GM23248 (cell line): ENCODE results near the gene PLSCR3. TPM values are rescaled to one million over a fixed set of nuclear protein-coding genes. Genes with fewer than 3 reads are reported as not detected.

Experiments used
- DNase-seq: peaks from one replicate; pipeline ENCODE4 v3.0.0-alpha.2; 2015
- H2AFZ ChIP-seq: fragments of 200-600 bp; sonication (generic); 2 replicates; pipeline ENCODE4 v1.6.1; 2016; ENCODE audit warnings: antibody characterized with exemption
- H3F3A ChIP-seq: fragments of 200-600 bp; sonication (generic); 2 replicates; pipeline ENCODE4 v1.6.1; 2016; ENCODE audit warnings: mild to moderate bottlenecking, antibody characterized with exemption, mixed run types; ENCODE audit not compliant: insufficient read depth
- H3K27ac ChIP-seq: fragments of 200-600 bp; sonication (generic); 2 replicates; pipeline ENCODE4 v1.5.1; 2016; ENCODE audit warnings: mild to moderate bottlenecking
- H3K27me3 ChIP-seq: fragments of 200-600 bp; sonication (generic); replicated peaks from 2 replicates; pipeline ENCODE4 v1.6.1; 2016; ENCODE audit warnings: mild to moderate bottlenecking; ENCODE audit not compliant: insufficient read depth
- H3K36me3 ChIP-seq: fragments of 200-600 bp; sonication (generic); 2 replicates; pipeline ENCODE4 v1.6.1; 2016; ENCODE audit warnings: low read depth, mild to moderate bottlenecking
- H3K4me1 ChIP-seq: fragments of 200-600 bp; sonication (generic); 2 replicates; pipeline ENCODE4 v1.6.1; 2016; ENCODE audit warnings: mild to moderate bottlenecking; ENCODE audit not compliant: insufficient read depth
- H3K4me2 ChIP-seq: fragments of 200-600 bp; sonication (generic); one replicate; pipeline ENCODE4 v1.6.1; 2016; ENCODE audit warnings: mild to moderate bottlenecking; ENCODE audit not compliant: unreplicated experiment
- H3K4me3 ChIP-seq: fragments of 200-600 bp; sonication (generic); 2 replicates; pipeline ENCODE4 v1.5.1; 2016; ENCODE audit warnings: mild to moderate bottlenecking
- H3K79me2 ChIP-seq: fragments of 200-600 bp; sonication (generic); 2 replicates; pipeline ENCODE4 v1.6.1; 2016; ENCODE audit warnings: mild to moderate bottlenecking; ENCODE audit not compliant: insufficient read depth
- H3K9ac ChIP-seq: fragments of 200-600 bp; sonication (generic); 2 replicates; pipeline ENCODE4 v1.6.1; 2016; ENCODE audit warnings: mild to moderate bottlenecking
- H3K9me2 ChIP-seq: fragments of 200-600 bp; sonication (generic); 2 replicates; pipeline ENCODE4 v1.6.1; 2016; ENCODE audit warnings: mixed run types, mild to moderate bottlenecking, moderate library complexity; ENCODE audit not compliant: insufficient read depth
- H3K9me3 ChIP-seq: fragments of 200-600 bp; sonication (generic); one replicate; pipeline ENCODE4 v1.6.1; 2017; ENCODE audit warnings: low read depth
- H4K20me1 ChIP-seq: fragments of 200-600 bp; sonication (generic); 2 replicates; pipeline ENCODE4 v1.6.0; 2016; ENCODE audit not compliant: insufficient read depth
- EZH2 ChIP-seq: fragments of 200-600 bp; sonication (generic); IDR thresholded peaks from 2 replicates; pipeline ENCODE4 v1.6.1; 2018; ENCODE audit warnings: antibody characterized with exemption, mild to moderate bottlenecking; ENCODE audit not compliant: insufficient read depth, poor library complexity, severe bottlenecking
- EZH2phosphoT487 ChIP-seq: fragments of 200-600 bp; sonication (generic); IDR thresholded peaks from 2 replicates; pipeline ENCODE4 v1.6.1; 2018; ENCODE audit warnings: antibody characterized with exemption, moderate library complexity, mild to moderate bottlenecking, low read depth; ENCODE audit not compliant: insufficient read depth
- WGBS, 2 experiments: methylation state at CpG; one replicate each; pipeline ENCODE4 v1.1.6; 2015 to 2017; ENCODE audit warnings: low lambda C conversion rate in 2 of 2, low coverage in 1 of 2; ENCODE audit errors: missing lambda C conversion rate in 2 of 2; 5-methylcytosine and 5-hydroxymethylcytosine counted together
- in situ Hi-C: fragments of 300-500 bp; cut with MboI; formaldehyde crosslinking; loops from 2 replicates; pipeline ENCODE4 v1.15.0; 2020
- polyA plus RNA-seq: library from polyadenylated mRNA; unstranded; fragments of >200 nt; fragmentation: Nextera tagmentation; extraction: Ambion mirVana; gene quantifications from 2 replicates; pipeline ENCODE4 v1.2.1, GENCODE V29; 2016
- total RNA-seq: library from RNA; depleted of rRNA; stranded (reverse); fragments of >200 nt; shearing (Covaris generic); gene quantifications from 2 replicates; pipeline ENCODE4 v1.2.3, GENCODE V29; 2014; rRNA removed

Gene PLSCR3
- total and polyA plus RNA-seq, 2 experiments from 2014 or later, result 73.9 to 136 TPM

- Histone ChIP-seq H3K4me3 (no peak overlapping the region), H3K36me3 (no peaks in the 10 kb centered on the region), H3F3A (peaks cover 6% of the 10 kb centered on the region; the same call in 1 of the 2 replicates), H3K9me3 (no peaks in the 10 kb centered on the region), H3K9me2 (no peaks in the 10 kb centered on the region), H3K9ac (no peak overlapping the region), H4K20me1 (no peaks in the 10 kb centered on the region), H3K27ac (no peak overlapping the region), H2AFZ (no peak overlapping the region), H3K27me3 (peaks cover 4% of the 10 kb centered on the region; the same call in 1 of the 2 replicates), H3K4me1 (peaks cover 17% of the 10 kb centered on the region), H3K4me2 (no peak overlapping the region), H3K79me2 (peaks cover 8% of the 10 kb centered on the region)
- TF ChIP-seq EZH2 (no peak), EZH2phosphoT487 (no peak)
- in situ Hi-C loops, result no loop called here
- peak; percentile 31 for DNase-seq
- 58 to 59% methylated on average over 16 to 18 of the region's 18 CpGs for WGBS, 2 experiments
Measured at GRCh38 chr17:7346761-7347614, 47.3 kb downstream of the PLSCR3 start.

DNA sequence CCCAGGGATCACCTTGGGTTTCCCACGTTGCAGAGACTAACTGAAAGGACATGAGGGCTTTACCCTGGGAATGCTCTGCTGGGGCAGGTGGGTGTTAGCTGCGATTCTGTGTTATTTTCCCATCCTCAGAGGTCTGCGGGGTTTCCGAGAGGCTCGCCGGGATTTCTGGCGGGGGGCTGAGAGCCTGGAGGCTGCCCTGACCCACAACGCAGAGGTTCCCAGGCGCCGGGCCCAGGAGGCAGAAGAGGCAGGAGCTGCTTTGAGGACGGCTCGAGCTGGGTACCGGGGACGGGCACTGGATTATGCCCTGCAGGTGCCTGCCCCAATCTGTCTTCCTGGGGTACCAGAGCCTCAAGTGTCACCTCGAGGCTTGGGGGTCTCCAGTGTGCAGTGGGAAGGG, 51.1 kb downstream of the PLSCR3 start:
- no peak overlapping the region for H3K4me2 ChIP-seq
- H3K27me3 ChIP-seq, result peaks cover 8% of the 10 kb centered on the region; the same call in 1 of the 2 replicates
- no peak overlapping the region for H2AFZ ChIP-seq
- no peak overlapping the region for H3K9ac ChIP-seq
- no peak overlapping the region for H3K4me3 ChIP-seq
- H4K20me1 ChIP-seq, result no peaks in the 10 kb centered on the region
- DNase-seq, result no peak
- H3K4me1 ChIP-seq, result no peaks in the 10 kb centered on the region
- H3K36me3 ChIP-seq, result no peaks in the 10 kb centered on the region
- WGBS, 2 experiments, result 53 to 63% methylated on average over 15 of the region's 15 CpGs
- no peak overlapping the region for H3K27ac ChIP-seq
- H3K79me2 ChIP-seq, result no peaks in the 10 kb centered on the region
- 0 out of 2 replicates have a peak, but pooled peaks cover 6% of the 10 kb centered on the region for H3F3A ChIP-seq
- no peak for TF ChIP-seq EZH2phosphoT487
- no peak for TF ChIP-seq EZH2
- H3K9me2 ChIP-seq, result no peaks in the 10 kb centered on the region
- in situ Hi-C loops, result no loop called here
- no peaks in the 10 kb centered on the region for H3K9me3 ChIP-seq

GRCh38 chr17:7341842-7342241, 52.5 kb downstream of the PLSCR3 start:
- 85 to 87% methylated on average over 13 of the region's 13 CpGs for WGBS, 2 experiments
- Histone ChIP-seq H2AFZ (no peak overlapping the region), H4K20me1 (no peaks in the 10 kb centered on the region)

GRCh38 chr17:7340179-7340578, 54.1 kb downstream of the PLSCR3 start:
- Histone ChIP-seq H3K36me3 (no peaks in the 10 kb centered on the region), H3K9me3 (no peaks in the 10 kb centered on the region), H3F3A (no peaks in the 10 kb centered on the region), H3K27ac (no peak overlapping the region), H3K27me3 (peaks cover 8% of the 10 kb centered on the region; the same call in 1 of the 2 replicates), H3K9me2 (no peaks in the 10 kb centered on the region), H3K79me2 (no peaks in the 10 kb centered on the region), H2AFZ (no peak overlapping the region), H3K4me3 (no peak overlapping the region), H3K4me1 (no peaks in the 10 kb centered on the region), H4K20me1 (no peaks in the 10 kb centered on the region), H3K4me2 (no peak overlapping the region), H3K9ac (no peak overlapping the region)
- no peak for TF ChIP-seq EZH2
- no peak for TF ChIP-seq EZH2phosphoT487
- in situ Hi-C loops, result no loop called here
- DNase-seq, result peak; percentile 62
- WGBS, 2 experiments, result 28 to 35% methylated on average over 2 of the region's 2 CpGs

More at GRCh38 chr17:7341842-7342241, 52.5 kb downstream of the PLSCR3 start:
- in situ Hi-C loops, result no loop called here
- H3K79me2 ChIP-seq, result no peaks in the 10 kb centered on the region
- no peaks in the 10 kb centered on the region for H3K9me2 ChIP-seq
- no peaks in the 10 kb centered on the region for H3K36me3 ChIP-seq
- no peak for DNase-seq
- H3K4me1 ChIP-seq, result no peaks in the 10 kb centered on the region
- H3K27ac ChIP-seq, result no peak overlapping the region
- TF ChIP-seq EZH2phosphoT487 (no peak), EZH2 (no peak)
- H3K27me3 ChIP-seq, result peaks cover 8% of the 10 kb centered on the region; the same call in 1 of the 2 replicates
- no peak overlapping the region for H3K9ac ChIP-seq
- H3K4me3 ChIP-seq, result no peak overlapping the region
- no peaks in the 10 kb centered on the region for H3K9me3 ChIP-seq
- H3F3A ChIP-seq, result 0 out of 2 replicates have a peak, but pooled peaks cover 6% of the 10 kb centered on the region
- no peak overlapping the region for H3K4me2 ChIP-seq

Other genes starting within 250 kb of the PLSCR3 start
Only the 30 nearest of the 38 such genes appear.
- gene ACADVL, start 174.6 kb downstream of the PLSCR3 start, total RNA-seq, result 453 and 600 TPM in 2 replicates
- 386 and 441 TPM in 2 replicates for gene ACADVL, start 174.6 kb downstream of the PLSCR3 start, polyA plus RNA-seq
- gene DVL2, start 160.0 kb downstream of the PLSCR3 start, total RNA-seq, result 41.2 and 45.8 TPM in 2 replicates
- 18.9 and 19.5 TPM in 2 replicates for gene DVL2, start 160.0 kb downstream of the PLSCR3 start, polyA plus RNA-seq
- gene PHF23, start 155.1 kb downstream of the PLSCR3 start, total RNA-seq, result 32.0 and 42.6 TPM in 2 replicates
- gene PHF23, start 155.1 kb downstream of the PLSCR3 start, polyA plus RNA-seq, result 40.7 and 45.6 TPM in 2 replicates
- 152 and 355 TPM in 2 replicates for gene GABARAP, start 152.1 kb downstream of the PLSCR3 start, total RNA-seq
- 845 and 847 TPM in 2 replicates for gene GABARAP, start 152.1 kb downstream of the PLSCR3 start, polyA plus RNA-seq
- gene CTDNEP1, start 142.8 kb downstream of the PLSCR3 start, total RNA-seq, result 38.9 and 63.2 TPM in 2 replicates
- gene CTDNEP1, start 142.8 kb downstream of the PLSCR3 start, polyA plus RNA-seq, result 30.0 and 30.7 TPM in 2 replicates
- gene ELP5, start 142.3 kb downstream of the PLSCR3 start, total RNA-seq, result 25.9 and 32.9 TPM in 2 replicates
- 34.8 and 34.9 TPM in 2 replicates for gene ELP5, start 142.3 kb downstream of the PLSCR3 start, polyA plus RNA-seq
- gene CLDN7, start 132.0 kb downstream of the PLSCR3 start, total RNA-seq, result 4.5 and 5.4 TPM in 2 replicates
- gene CLDN7, start 132.0 kb downstream of the PLSCR3 start, polyA plus RNA-seq, result 1.7 and 2.3 TPM in 2 replicates
- not detected in 2 replicates for gene SLC2A4, start 112.8 kb downstream of the PLSCR3 start, total RNA-seq
- 0.08 TPM in 1 of 2 replicates, not detected in the other for gene SLC2A4, start 112.8 kb downstream of the PLSCR3 start, polyA plus RNA-seq
- 0.22 TPM in 1 of 2 replicates, not detected in the other for gene YBX2, start 99.9 kb downstream of the PLSCR3 start, total RNA-seq
- not detected in 2 replicates for gene YBX2, start 99.9 kb downstream of the PLSCR3 start, polyA plus RNA-seq
- 869 and 956 TPM in 2 replicates for gene EIF5A, start 86.9 kb downstream of the PLSCR3 start, total RNA-seq
- gene EIF5A, start 86.9 kb downstream of the PLSCR3 start, polyA plus RNA-seq, result 998 and 1,047 TPM in 2 replicates
- gene GPS2, start 79.2 kb downstream of the PLSCR3 start, total RNA-seq, result 50.1 and 81.3 TPM in 2 replicates
- 53.8 and 59.4 TPM in 2 replicates for gene GPS2, start 79.2 kb downstream of the PLSCR3 start, polyA plus RNA-seq
- gene NEURL4, start 65.2 kb downstream of the PLSCR3 start, total RNA-seq, result 12.8 and 20.1 TPM in 2 replicates
- 2.0 and 2.1 TPM in 2 replicates for gene NEURL4, start 65.2 kb downstream of the PLSCR3 start, polyA plus RNA-seq
- 0.89 and 4.4 TPM in 2 replicates for gene ACAP1, start 58.0 kb downstream of the PLSCR3 start, total RNA-seq
- 15.6 and 15.7 TPM in 2 replicates for gene ACAP1, start 58.0 kb downstream of the PLSCR3 start, polyA plus RNA-seq
- gene KCTD11, start 42.4 kb downstream of the PLSCR3 start, total RNA-seq, result 24.9 and 27.2 TPM in 2 replicates
- gene KCTD11, start 42.4 kb downstream of the PLSCR3 start, polyA plus RNA-seq, result 15.5 and 16.2 TPM in 2 replicates
- not detected in 2 replicates for gene TMEM95, start 39.4 kb downstream of the PLSCR3 start, total RNA-seq
- not detected in 2 replicates for gene TMEM95, start 39.4 kb downstream of the PLSCR3 start, polyA plus RNA-seq
- gene TNK1, start 13.4 kb downstream of the PLSCR3 start, total RNA-seq, result 0.43 and 2.7 TPM in 2 replicates
- gene TNK1, start 13.4 kb downstream of the PLSCR3 start, polyA plus RNA-seq, result 1.1 and 1.2 TPM in 2 replicates
- 18.0 and 59.3 TPM in 2 replicates for gene TMEM256, start 9.6 kb upstream of the PLSCR3 start, total RNA-seq
- 40.1 and 44.2 TPM in 2 replicates for gene TMEM256, start 9.6 kb upstream of the PLSCR3 start, polyA plus RNA-seq
- gene NLGN2, start 13.3 kb upstream of the PLSCR3 start, total RNA-seq, result 8.0 and 9.5 TPM in 2 replicates
- gene NLGN2, start 13.3 kb upstream of the PLSCR3 start, polyA plus RNA-seq, result 3.3 and 3.5 TPM in 2 replicates
- gene SPEM1, start 25.8 kb upstream of the PLSCR3 start, total RNA-seq, result not detected in 2 replicates
- not detected in 2 replicates for gene SPEM1, start 25.8 kb upstream of the PLSCR3 start, polyA plus RNA-seq
- not detected in 2 replicates for gene SPEM2, start 31.1 kb upstream of the PLSCR3 start, total RNA-seq
- gene SPEM2, start 31.1 kb upstream of the PLSCR3 start, polyA plus RNA-seq, result not detected in 2 replicates
- gene SPEM3, start 34.3 kb upstream of the PLSCR3 start, total RNA-seq, result not detected in 2 replicates
- not detected in 2 replicates for gene SPEM3, start 34.3 kb upstream of the PLSCR3 start, polyA plus RNA-seq
- 3.2 and 7.7 TPM in 2 replicates for gene TMEM102, start 40.9 kb upstream of the PLSCR3 start, total RNA-seq
- 3.4 and 4.3 TPM in 2 replicates for gene TMEM102, start 40.9 kb upstream of the PLSCR3 start, polyA plus RNA-seq
- gene FGF11, start 45.0 kb upstream of the PLSCR3 start, total RNA-seq, result not detected in 2 replicates
- 0.22 and 0.36 TPM in 2 replicates for gene FGF11, start 45.0 kb upstream of the PLSCR3 start, polyA plus RNA-seq
- gene CHRNB1, start 50.5 kb upstream of the PLSCR3 start, total RNA-seq, result 3.9 and 4.9 TPM in 2 replicates
- gene CHRNB1, start 50.5 kb upstream of the PLSCR3 start, polyA plus RNA-seq, result 3.5 and 4.2 TPM in 2 replicates
- 32.9 and 35.9 TPM in 2 replicates for gene ZBTB4, start 85.1 kb upstream of the PLSCR3 start, total RNA-seq
- gene ZBTB4, start 85.1 kb upstream of the PLSCR3 start, polyA plus RNA-seq, result 17.7 and 18.2 TPM in 2 replicates
- not detected in 2 replicates for gene SLC35G6, start 86.9 kb upstream of the PLSCR3 start, total RNA-seq
- 0.14 TPM in 1 of 2 replicates, not detected in the other for gene SLC35G6, start 86.9 kb upstream of the PLSCR3 start, polyA plus RNA-seq
- gene POLR2A, start 89.8 kb upstream of the PLSCR3 start, total RNA-seq, result 45.9 and 46.2 TPM in 2 replicates
- gene POLR2A, start 89.8 kb upstream of the PLSCR3 start, polyA plus RNA-seq, result 74.1 and 75.7 TPM in 2 replicates
- gene TNFSF12, start 154.5 kb upstream of the PLSCR3 start, total RNA-seq, result 21.9 and 34.3 TPM in 2 replicates
- gene TNFSF12, start 154.5 kb upstream of the PLSCR3 start, polyA plus RNA-seq, result 14.0 and 18.7 TPM in 2 replicates
- gene TNFSF13, start 164.2 kb upstream of the PLSCR3 start, total RNA-seq, result 1.5 TPM in 1 of 2 replicates, not detected in the other
- gene TNFSF13, start 164.2 kb upstream of the PLSCR3 start, polyA plus RNA-seq, result 1.4 and 2.0 TPM in 2 replicates
- gene SENP3, start 167.4 kb upstream of the PLSCR3 start, total RNA-seq, result 82.5 and 111 TPM in 2 replicates
- gene SENP3, start 167.4 kb upstream of the PLSCR3 start, polyA plus RNA-seq, result 1.3 and 1.9 TPM in 2 replicates